GM21619 (cell line): Measurements from ENCODE around the gene ZNF341.

Experiments used
- ATAC-seq: cut with Tn5 transposase; IDR thresholded peaks from one replicate; pipeline ENCODE4 v1.9.1; 2021; ENCODE audit not compliant: unreplicated experiment

Gene ZNF341

GRCh38 chr20:33766686-33767085 lies 34.9 kb downstream of the ZNF341 start:
- ATAC-seq: no peak

DNA sequence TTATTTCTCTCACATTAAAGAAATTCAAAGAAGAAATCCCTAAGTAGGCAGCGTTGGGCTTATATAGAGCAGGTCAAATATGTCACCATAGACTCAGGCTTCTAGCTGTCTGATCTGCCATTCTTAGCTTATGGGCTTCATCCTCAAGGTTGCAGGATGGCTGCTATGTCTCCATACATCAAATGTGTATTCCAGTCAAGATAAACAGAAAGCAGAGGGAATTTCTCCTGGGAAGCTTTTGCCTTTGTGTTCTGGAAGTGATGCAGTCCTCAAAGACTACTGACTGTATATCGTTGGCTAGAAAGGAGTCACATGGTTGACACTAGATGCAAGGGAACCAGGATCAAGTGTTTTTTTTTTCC lies 36.0 kb downstream of the ZNF341 start:
- ATAC-seq: no peak

DNA sequence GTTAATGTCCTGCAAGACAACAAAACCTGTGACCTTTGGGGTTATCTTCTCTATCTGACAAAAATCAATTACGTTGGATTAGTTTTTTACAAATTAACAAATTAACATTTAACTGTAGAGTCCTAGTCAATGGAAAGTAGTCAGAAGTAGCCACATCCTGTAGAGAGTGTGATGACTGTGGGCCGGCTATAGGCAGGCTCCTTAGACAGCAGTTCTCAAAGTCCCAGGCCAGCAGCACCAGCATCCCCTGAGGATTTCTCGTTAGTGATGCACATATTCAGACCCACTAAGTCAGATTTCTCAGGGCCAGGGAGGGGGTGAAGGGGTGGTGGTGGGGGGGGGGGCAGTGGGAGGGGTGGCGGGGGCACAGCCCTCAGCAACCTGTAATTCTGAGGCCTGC lies 37.2 kb downstream of the ZNF341 start:
- no peak for ATAC-seq

- ATAC-seq: no peak
Observed at GRCh38 chr20:33770005-33770404, 38.2 kb downstream of the ZNF341 start.

DNA sequence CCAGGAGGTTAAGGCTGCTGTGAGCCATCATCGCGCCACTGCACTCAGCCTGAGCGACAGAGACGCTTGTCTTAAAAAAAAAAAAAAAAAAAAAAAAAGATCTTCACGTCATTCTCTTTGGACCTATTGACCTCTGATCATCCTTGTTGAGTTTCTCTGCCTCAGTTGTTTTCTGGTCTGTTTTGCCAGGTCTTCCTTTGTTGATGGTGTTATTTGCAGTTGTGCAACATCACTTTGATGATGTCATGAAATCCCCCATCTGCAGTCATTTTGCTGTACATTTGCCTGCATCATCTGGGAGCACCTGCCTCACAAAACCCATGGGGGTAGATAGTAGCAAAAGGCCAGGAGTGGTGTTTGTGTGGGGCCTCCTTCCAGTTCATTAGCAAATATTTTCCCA lies 40.1 kb downstream of the ZNF341 start:
- ATAC-seq: no peak

GRCh38 chr20:33772439-33772838 lies 40.6 kb downstream of the ZNF341 start:
- no peak for ATAC-seq

DNA sequence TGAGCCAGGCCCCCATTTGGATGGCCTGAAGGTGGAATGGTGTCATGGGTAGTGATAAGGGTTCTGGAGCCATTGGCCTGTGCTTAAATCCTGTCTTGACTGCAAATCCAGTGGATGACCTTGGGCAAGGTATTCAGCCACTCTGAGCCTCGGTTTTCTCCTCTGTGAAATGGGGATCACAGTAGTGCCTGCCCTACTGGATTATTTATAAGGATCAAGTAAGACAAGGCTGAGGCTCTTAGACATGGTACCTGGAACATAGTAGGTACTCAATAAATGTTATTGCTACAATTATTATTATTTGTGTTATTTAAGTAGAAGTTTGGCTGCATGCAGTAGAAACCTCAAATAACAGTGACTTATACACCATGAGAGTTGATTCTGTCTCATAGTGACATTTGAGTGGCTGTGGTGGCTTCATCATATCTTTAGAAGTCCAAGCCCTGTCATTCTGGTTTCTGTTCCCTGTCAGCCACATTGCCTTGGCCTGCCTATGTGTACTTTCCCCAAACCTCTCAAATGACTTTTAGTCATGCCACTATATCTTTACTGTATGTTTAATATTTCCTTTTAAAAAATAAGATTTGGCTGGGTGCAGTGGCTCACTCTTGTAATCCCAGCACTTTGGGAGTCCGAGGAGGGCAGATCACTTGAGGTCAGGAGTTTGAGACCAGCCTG lies 41.8 kb downstream of the ZNF341 start:
- peak; percentile 66 for ATAC-seq

DNA sequence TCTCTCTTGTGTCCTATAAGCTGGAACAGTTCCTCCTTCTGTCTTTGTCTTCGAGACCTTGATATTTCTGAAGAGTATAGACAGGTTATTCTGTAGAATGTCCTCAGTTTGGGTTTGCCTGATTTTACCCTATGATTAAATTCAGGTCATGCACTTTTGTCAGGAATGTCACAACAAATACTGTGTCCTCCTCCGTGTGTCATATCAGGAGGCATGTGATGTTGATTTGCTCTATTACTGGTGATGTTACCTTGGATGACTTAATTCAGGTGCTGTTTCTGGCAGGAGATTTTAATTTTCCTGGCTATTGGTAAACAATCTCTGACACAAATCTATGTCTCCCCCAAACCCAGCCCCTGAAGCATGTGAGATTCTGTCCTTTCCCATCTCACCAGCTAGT lies 46.0 kb downstream of the ZNF341 start:
- no peak for ATAC-seq

DNA sequence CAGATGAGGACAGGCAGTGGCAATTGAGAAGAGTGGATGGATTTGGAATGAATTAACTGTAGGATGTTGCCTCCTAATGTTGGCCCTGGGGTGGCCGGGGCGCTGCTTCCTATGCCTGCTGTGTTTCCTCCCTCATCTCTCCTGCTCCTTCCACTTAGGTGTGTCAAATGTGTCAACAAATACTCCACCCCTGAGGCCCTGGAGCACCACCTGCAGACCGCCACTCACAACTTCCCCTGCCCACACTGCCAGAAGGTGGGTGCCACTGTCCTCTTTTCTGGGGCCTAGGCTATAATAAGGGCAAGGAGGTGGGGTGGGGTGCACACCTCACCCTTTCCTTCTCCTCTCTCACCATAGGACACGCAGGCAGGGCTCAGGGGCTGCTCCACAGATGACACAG lies 49.3 kb downstream of the ZNF341 start:
- ATAC-seq: no peak

GRCh38 chr20:33781945-33782344 lies 50.1 kb downstream of the ZNF341 start:
- ATAC-seq: no peak

DNA sequence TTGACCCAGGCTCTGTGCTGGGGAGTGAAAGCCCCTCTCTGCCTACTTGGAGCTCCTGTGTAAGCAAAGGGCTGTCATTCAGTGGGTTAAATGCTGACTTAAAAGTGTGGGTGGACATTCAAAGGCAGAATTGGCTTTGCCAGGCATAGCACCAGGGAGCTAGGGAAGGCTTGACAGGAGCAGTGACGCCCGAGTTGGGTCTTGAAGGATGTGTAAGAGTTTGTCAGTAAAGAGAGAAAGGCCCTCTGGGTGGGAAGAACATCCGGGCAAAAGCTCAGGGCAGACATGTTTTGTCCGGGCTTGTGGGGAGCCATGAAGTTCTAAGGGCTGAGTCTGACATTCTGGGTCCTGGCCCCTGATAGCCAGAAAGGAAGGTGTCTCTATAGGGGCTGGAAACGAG lies 51.5 kb downstream of the ZNF341 start:
- no peak for ATAC-seq

GRCh38 chr20:33783818-33784217 lies 52.0 kb downstream of the ZNF341 start:
- no peak for ATAC-seq

- no peak for ATAC-seq
Observed at GRCh38 chr20:33784225-33784624, 52.4 kb downstream of the ZNF341 start.

- no peak for ATAC-seq
Observed at GRCh38 chr20:33785503-33785902, 53.7 kb downstream of the ZNF341 start.

DNA sequence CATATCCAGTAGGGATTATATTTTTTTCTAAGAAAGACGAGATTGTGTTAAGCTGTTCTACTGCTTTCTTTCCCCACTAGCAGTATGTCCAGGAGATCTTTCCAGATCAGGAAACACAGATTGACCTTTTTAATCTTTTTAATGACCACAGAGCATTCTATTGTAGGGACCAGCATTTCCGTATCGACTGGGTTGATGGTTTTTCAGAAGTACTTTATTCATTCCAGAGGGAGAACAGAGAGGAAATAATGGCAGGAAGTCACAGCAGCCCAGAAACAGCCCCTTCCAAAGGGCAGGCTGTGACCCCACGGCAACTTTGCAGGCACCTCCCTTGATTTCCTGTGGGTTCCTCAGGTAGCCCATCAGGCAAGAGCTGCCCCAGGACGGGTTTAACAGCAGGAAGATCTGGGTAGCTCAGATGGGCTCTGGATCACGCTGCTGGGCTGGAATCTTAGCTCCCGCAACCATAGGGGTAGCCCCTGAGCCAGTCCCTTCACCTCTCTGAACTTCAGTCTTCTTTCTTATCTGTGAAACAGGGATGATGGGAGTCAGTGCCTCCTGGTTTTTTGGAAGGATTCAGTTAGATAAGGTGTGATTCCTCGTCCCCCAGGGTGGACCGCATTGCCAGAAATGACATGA lies 55.6 kb downstream of the ZNF341 start:
- no peak for ATAC-seq

GRCh38 chr20:33788351-33789049 lies 56.7 kb downstream of the ZNF341 start:
- ATAC-seq: no peak

DNA sequence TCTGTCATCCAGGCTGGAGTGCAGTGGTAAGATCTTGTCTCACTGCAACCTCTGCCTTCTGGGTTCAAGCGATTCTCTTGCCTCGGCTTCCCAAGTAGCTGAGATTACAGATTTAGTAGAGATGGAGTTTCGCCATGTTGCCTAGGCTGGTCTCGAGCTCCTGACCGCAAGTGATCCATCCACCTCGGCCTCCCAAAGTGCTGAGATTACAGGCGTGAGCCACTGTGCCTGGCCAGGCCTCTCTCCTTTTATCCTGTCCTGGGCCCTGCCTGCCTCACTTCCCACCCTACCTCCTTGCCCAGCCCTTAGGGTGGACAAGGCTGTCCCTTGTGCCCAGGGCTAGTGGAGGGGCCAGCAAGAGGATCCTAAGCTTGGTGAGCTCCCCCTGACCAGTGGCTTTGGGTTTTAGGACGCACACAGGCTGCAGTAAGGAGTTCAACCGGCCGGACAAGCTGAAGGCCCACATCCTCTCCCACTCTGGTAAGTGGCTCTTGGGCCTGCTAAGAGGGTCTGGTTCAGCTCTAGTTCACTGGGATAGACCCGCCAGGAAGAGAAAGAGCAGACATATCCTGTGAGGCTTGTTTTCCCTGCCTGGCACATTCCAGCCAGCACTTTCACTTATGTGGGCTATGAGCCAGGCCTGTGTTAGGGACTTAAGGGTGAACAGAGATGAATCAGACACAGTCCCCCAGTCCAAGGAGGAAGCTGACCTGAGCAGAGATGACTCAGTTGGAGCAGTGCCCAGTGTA lies 57.5 kb downstream of the ZNF341 start:
- no peak for ATAC-seq

DNA sequence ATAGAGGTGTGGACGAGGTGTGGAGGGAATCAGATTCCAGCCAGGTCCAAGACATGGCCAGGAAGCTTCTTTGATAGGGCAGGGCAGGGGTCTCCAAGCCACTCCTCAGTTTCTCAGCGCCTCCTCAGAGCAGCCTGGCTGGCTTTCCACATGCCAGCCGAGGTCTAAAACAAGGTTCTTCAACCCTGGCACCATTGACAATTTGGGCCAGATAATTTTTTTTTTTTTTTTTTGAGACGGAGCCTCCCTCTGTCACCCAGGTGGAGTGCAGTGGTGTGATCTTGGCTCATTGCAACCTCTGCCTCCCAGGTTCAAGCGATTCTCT lies 58.0 kb downstream of the ZNF341 start:
- ATAC-seq: no peak

GRCh38 chr20:33790566-33790965 lies 58.8 kb downstream of the ZNF341 start:
- ATAC-seq: no peak

- no peak for ATAC-seq
Observed at GRCh38 chr20:33791021-33791420, 59.2 kb downstream of the ZNF341 start.

GRCh38 chr20:33791540-33791939 lies 59.7 kb downstream of the ZNF341 start:
- no peak for ATAC-seq
